Midbrain (tissue), 1 donor: ENCODE results near the gene GPI.

ENCODE experiments used
- DNase-seq: peaks from one replicate; lab custom pipeline; 2025; lab: John Stamatoyannopoulos, UW

Gene GPI

GRCh38 chr19:34404109-34404909 lies 39.3 kb downstream of the GPI start, which contains the start of gene PDCD2L:
Gene PDCD2L (plus strand): TSS chr19:34404399. CDS start chr19:34404431, 32 bp downstream.
- DNase-seq = peak; percentile 70

- no peak for DNase-seq
Measured at GRCh38 chr19:34405892-34406660, 41.1 kb downstream of the GPI start.

- no peak for DNase-seq
Measured at GRCh38 chr19:34408411-34408810, 43.4 kb downstream of the GPI start.

GRCh38 chr19:34409189-34410164 lies 44.5 kb downstream of the GPI start:
- DNase-seq = no peak

- no peak for DNase-seq
Measured at GRCh38 chr19:34411216-34411615, 46.2 kb downstream of the GPI start.

- no peak for DNase-seq
Measured at GRCh38 chr19:34416021-34416545, 51.1 kb downstream of the GPI start.

- no peak for DNase-seq
Measured at GRCh38 chr19:34418300-34418699, 53.3 kb downstream of the GPI start.

GRCh38 chr19:34426096-34426661 lies 61.2 kb downstream of the GPI start:
- no peak for DNase-seq

GRCh38 chr19:34428549-34429285 lies 63.7 kb downstream of the GPI start:
- peak; percentile 37 for DNase-seq

GRCh38 chr19:34429553-34429952 lies 64.6 kb downstream of the GPI start:
- DNase-seq = no peak

GRCh38 chr19:34430738-34431625 lies 66.0 kb downstream of the GPI start:
- peak; percentile 4 for DNase-seq

GRCh38 chr19:34431681-34432402 lies 66.8 kb downstream of the GPI start:
- no peak for DNase-seq

- DNase-seq = no peak
Measured at GRCh38 chr19:34432797-34433196, 67.8 kb downstream of the GPI start.

- no peak for DNase-seq
Measured at GRCh38 chr19:34436716-34437115, 71.7 kb downstream of the GPI start.

- no peak for DNase-seq
Measured at GRCh38 chr19:34448191-34448590, 83.2 kb downstream of the GPI start.
